GM21360 (cell line): ENCODE data around the gene XBP1.
"Not testable (repeated sequence)": the region's sequence is repeated elsewhere in the genome, so short reads cannot be mapped to it uniquely, and the experiment has no call there.

Experiments
- ATAC-seq: cut with Tn5 transposase; IDR thresholded peaks from one replicate; pipeline ENCODE4 v1.9.1; 2021; ENCODE audit warnings: mild to moderate bottlenecking, moderate library complexity; ENCODE audit not compliant: unreplicated experiment

Gene XBP1

DNA sequence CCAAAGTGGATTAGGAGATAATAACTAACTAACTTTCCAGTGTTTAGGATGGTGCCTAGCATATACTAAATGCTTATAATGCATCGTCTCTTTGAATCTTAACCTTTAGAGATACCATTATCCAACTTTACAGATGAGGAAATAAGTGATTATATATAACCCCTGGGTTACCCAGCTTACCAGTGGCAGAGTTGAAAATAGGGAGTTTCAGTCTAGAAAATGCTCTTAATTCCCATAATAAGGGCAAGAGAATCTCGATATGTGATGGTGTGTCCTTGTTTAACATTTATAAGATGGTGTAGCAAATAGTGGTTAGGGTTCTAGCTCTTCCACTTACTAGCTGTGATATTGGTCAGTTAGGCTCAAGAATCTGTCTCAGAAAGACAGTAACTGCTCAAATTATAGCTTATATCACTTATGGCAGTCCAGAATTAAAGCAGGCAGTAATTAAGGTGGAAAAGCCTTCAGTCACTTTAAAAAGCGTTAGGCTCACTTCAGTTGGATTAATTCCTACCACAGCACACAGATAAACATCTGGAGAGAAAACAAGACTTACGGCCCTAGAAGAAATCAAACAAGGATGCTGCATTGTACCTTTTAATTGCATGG lies 6.3 kb downstream of the XBP1 start:
- no peak for ATAC-seq

DNA sequence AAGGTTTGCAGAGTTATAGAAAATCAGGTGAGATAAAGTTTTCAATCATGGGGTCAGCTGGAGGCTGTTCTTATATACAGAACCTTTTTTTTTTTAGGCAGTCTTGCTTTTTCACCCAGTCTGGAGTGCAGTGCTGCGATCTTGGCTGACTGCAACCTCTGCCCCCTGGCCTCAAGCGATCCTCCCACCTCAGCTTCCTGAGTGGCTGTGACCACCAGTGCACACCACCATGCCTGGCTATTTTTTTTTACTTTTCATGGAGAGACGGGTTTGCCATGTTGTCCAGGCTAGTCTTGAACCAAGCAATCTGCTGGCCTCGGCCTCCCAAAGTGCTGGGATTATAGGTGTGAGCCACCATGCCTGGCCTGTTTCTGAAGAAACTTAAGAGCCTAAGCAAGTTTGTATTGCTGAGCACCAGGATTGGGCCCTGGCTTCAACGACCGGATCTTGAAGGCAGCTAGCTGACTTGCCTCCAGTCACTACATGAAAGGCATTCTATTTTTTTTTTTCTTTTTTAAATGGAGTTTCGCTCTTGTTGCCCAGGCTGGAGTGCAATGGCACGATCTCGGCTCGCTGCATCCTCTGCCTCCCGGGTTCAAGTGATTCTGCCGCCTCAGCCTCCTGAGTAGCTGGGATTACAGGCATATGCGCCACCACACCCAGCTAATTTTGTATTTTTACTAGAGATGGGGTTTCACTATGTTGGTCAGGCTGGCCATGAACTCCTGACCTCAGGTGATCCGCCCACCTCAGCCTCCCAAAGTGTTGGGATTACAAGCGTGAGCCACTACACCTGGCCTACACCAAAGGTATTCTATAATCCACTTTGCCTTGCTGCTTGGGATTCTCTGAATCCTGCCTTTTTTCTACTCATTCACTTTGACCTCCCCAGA lies 7.6 kb downstream of the XBP1 start:
- peak; percentile 37 for ATAC-seq

DNA sequence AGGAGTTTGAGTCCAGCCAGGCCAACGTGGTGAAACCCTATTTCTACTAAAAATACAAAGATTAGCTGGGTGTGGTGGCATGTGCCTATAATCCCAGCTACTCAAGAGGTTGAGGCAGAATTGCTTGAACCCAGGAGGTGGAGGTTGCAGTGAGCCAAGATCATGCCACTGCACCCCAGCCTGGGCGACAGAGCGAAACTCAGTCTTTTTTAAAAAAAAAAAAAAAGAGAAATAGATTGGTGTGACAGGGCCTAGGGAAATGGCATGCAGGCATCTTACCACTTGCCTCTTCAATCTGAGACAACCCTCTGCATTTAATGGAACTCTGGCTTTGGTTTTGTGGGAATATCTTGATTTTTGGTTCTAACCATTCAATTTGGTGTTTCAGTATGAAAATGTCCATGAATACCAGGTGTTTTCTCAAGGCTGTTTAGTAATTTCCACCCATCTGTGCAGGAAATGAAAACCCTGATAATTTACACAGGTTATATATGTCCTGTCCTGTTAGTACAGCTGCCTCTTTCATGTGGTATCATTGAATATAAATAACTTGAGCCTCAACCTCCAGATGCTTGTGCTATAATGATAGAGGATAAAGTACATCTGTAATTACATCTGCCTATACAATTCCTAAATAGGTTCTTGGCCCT lies 8.4 kb downstream of the XBP1 start:
- ATAC-seq, result peak; percentile 46

DNA sequence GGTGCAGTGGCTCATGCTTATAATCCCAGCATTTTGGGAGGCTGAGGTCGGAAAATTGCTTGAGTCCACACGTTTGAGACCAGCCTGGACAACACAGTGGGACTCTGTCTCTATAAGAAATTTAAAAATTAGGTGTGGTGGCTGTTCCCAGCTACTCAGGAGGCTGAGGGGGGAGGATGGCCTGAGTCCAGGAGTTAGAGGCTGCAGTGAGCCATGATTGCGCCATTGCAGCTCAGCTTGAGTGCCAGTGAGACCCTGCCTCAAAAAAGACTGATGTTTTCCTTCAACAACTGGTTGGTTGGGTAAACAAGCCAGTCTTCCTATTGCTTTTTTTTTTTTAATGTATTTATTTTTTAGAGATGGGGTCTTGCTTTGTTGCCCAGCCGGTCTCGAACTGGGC lies 9.2 kb downstream of the XBP1 start:
- ATAC-seq, result no peak

DNA sequence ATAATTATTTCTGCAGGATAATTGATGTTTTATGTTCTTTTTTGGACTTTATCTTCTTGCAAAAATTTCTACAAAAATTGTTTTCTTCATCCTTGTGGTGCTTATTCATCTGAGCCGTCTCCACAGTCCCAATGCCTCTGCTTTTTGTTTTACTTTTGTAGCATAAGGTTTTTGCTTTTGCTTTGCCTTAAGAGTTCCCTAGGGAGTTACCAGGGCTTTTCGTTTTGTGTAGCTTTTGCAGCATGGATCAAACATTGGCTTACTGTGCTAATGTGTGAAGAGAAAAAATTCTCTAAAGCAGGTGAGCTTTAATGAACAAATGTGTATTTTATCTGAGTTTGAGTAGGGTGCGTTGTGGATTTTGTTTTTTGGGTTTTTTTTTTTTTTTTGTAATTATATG lies 11.8 kb downstream of the XBP1 start:
- no peak for ATAC-seq

DNA sequence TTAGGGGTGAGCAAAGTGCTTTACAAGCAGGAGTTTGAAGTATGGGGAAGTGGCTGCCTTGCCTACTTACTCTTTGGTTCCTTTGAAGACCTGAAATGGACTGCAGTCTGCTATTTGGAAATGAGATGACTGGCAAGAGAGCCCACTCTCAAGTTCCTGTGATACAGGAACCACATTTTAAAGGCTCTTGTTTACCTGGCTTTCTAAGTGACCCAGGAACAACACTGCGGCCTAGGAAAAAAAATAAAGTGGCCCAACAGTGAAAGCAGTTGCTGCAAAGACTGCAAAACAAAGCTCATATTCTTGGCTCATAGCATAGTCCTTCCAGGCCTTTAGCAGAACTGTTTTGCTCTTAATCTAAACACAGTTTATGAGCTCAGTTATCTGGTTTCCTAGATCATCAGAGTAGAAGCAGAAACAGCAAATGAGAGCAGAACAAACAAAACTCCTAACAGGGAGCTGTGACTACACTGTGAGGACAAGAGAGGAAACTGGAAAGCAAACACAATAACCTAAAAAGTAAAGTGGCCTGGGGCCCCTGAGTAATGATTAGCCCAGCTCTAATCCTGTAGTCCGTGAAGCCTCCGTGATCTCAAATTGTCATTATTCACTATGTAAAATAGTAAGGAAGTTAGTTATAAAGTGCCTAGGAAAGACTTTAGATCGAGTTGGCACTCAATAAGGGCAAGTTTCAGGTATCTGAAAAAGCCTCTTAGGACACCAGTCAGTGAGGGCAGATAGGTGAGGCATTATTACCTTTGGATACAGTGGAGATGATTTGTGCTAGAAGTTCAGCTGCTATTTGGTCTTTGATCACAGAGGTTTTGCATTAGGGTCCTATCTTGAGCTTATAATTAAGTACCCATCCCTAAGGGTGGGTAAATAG lies 16.3 kb downstream of the XBP1 start:
- ATAC-seq, result no peak

DNA sequence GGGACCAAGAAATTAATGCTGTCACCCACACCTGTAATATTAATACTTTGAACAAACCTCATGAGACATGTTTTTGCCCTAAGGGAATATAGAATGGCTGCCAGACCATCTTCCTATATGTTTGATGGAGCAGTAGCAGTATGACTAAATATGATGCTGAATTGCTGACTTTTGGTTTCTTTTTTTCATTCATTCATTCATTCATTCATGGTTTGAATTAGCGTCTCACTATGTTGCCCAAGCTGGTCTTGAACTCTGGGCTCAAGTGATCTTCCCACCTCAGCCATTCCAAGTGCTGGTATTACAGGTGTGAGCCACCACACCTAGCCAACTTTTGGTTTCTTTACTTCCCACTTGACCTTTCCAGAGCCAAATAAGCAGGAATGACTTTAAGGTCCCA lies 20.1 kb downstream of the XBP1 start:
- no peak for ATAC-seq

DNA sequence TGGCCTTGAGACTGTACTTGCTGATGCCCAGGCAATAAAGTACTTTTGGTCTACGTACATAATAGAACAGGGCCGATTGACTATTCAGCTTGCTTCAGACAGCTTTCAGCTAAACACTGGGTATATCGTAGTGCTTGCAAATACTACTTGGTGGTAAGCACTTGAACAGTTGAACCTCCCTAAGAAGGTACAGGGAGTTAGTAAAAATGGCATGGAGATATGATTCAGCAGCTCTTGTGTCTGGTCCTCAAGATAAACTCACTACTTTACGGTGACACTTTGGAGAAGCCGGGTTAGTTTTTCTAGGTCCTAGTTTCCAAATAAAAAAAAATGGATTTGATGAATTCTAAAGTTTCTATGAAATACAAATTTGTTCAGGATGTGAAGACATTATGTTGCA lies 20.5 kb downstream of the XBP1 start:
- no peak for ATAC-seq

DNA sequence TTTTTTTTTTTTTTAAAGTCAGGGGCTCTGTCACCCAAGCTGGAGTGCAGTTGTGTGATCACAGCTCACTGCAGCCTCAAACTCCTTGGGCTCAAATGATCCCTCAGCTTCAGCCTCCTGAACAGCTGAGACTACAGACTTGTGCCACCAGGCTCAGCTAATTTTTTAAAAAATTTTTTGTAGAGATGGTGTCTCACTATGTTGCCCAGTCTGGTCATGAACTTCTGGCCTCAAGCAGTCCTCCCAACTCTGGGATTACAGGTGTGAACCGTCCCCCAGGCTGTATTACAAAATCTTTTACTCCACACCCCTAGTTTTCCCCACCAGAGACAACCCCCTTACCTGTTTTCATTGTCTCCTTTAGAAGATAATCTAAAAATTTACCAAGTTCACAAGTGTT lies 26.0 kb downstream of the XBP1 start:
- no peak for ATAC-seq

DNA sequence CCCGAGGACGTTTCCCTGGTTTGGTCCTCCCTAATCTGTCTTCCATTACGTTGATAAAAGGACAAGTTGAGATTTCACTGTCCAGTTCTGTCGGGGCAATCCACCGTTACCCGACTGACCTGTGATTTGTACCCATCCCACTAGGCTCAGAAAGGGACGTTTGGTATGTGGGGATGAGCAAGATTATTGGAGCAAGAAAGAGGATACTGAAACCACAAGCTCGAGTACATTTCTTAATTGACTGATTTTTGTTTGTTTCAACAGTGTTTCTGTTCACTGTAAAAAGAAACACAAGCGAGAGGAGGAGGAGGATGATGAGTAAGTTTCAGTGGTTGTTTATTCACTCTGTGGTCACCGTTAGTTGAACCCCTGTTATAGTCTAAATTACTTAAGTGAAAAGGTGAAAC lies 26.9 kb downstream of the XBP1 start:
- ATAC-seq, result peak; percentile 9

DNA sequence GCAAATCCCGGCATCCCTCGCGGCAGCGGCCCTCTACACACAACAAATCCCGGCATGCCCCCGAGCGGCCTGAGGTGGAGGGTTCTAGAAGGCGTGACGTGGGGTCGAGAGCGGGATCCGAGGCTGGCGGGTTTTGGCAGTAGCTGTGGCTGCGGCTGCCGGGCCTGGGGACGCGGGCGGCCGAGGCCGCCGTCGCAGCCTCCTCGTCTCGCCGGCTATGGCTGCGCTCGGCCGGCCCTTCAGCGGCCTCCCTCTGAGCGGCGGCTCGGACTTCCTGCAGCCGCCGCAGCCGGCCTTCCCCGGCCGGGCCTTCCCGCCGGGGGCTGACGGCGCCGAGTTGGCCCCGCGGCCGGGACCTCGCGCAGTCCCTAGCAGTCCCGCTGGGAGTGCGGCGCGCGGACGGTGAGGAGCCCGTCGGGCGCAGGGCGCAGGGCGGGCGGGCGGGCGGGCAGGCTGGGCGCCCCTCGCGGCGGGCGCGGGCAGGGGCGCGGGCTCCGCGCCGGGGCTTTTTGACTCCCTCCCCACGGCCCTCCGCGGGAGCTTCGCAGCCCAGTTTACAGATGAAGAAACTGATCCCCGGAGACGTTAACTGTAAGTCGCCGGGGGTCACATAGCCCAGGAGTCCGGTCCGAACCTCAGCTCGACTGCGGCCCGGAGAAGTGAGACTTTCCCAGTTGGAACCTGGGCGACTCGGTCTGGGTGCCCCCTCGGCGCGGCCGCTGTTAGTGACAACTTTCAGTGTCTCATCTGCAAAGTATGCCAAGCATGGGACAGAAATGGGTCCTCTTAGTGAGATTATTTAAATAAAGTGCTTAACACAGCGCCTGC lies 27.5 kb downstream of the XBP1 start, which contains the start of gene CCDC117:
Gene CCDC117 (plus strand): TSS at position 63 of the 828 bp plus-strand sequence. CDS start 155 bp downstream, at position 218.
- ATAC-seq, result peak; percentile 85

DNA sequence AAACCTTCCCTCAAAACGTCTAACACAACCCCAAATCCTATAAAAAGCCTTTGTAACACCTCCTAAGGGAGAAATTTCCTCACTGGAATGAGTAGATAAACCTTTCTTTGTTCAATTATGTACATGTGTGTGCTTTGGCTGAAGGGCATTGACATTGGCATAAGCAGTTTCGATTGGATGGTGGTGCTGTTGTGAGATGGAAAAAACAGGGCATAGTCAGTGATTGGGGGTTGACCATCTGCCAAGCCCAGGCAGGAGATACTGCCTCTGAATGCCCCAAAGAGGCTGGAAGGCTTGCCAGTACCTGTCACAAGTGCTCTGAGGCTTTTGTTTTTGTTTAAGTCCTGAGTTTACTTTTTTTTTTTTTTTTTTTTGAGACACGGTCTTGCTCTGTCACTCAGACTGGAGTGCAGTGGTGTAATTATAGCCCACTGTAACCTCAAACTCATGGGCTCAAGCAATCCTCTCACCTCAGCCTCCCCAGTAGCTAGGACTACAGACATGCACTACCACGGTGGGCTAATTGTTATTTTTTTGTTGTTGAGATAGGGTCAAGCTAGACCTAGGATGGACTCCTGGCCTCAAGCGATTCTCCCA lies 29.1 kb downstream of the XBP1 start:
- ATAC-seq, result no peak

DNA sequence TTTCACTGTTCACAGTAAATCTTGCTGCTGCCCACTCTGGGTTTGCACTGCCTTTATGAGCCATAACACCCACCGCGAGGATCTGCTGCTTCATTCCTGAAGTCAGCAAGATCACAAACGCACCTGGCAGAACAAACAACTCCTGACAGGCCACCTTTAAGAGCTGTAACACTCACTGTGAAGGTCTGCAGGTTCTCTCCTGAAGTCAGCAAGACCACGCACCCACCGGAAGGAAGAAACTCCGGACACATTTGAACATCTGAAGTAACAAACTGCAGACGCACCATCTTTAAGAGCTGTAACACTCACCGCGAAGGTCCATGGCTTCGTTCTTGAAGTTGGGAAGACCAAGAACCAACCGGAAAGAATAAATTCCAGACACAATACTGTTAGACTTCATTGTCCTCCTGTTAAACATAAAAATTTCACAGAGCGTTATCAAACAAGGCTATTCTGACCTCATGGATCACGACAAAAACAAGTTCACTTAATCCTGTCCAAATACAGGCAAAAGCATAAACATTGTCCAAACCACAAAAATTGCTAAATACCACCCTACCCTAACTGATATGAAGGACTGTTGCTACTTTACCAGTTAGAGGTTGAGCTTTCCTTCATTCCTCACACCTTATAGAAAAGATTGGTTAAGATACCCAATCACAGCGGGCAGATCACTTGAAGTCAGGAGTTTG lies 30.8 kb downstream of the XBP1 start:
- no peak for ATAC-seq

DNA sequence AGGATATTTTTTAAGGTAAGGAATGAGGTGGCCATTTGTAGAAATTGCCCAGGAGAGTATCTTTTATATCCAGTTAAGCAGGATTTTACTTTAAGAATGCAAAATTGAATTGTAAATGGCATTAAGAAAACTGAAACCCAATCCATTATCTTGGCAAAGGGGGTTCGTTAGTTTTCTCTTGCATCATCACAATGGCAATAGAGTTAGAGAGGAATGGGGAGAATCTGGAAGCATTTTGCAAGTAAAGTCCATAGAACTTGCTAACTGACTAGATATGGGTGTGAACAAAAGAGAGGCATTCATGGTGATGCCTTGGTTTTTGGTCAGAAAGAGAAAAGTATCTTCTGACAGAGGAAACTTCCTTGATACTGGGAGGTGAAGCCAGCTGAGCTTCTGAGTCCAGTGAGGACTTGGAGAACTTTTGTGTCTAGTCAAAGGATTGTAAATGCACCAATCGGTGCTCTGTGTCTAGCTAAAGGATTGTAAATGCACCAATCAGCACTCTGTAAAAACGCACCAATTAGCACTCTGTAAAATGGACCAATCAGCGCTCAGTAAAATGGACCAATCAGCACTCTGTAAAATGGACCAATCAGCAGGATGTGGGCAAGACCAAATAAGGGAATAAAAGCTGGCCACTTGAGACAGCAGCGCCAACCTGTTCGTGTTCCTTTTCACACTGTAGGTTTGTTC lies 31.5 kb downstream of the XBP1 start:
- ATAC-seq, result no peak

DNA sequence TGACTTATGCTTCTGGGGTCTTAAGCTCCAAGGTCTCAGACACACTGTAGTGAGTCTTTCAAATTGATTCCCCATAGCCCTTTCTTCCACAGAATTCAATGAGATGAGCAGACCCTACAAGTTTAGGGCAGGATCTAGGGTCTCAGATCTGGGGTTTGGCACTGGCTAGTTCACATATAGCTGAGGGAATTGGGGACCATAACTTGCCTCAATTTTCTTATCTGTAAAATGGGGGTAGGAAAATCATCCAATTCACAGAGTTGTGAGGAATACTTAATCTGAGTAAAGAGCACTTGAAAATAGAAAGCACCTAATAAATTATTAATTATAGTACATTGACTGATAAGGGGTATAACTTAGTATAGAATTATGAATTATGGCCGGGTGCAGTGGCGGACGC lies 33.7 kb downstream of the XBP1 start:
- ATAC-seq, result no peak

DNA sequence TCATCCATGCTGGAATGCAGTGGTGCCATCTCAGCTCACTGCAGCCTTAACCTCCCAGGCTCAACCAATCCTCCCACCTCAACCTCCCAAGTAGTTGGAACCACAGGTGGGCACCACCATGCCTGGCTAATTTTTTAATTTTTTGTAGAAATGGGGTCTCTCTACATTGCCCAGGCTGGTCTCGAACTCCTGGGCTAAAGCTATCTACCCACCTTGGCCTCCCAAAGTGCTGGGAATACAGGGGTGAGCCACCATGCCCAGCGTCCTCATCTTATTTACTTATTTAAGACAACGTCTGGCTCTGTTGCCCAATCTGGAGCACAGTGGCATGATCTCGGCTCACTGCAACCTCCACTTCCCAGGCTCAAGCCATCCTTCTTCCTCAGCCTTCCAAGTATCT lies 38.4 kb downstream of the XBP1 start:
- not testable (repeated sequence) for ATAC-seq

DNA sequence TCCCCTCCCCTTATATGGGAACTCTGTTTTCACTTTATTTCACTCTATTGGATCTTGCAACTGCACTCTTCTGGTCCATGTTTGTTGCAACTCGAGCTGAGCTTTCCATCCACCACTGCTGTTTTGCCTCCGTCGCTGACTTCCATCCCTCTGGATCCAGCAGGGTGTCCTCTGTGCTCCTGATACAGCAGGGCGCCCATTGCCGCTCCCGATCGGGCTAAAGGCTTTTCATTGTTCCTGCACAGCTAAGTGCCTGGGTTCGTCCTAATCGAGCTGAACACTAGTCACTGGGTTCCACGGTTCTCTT lies 39.0 kb downstream of the XBP1 start:
- ATAC-seq, result no peak

DNA sequence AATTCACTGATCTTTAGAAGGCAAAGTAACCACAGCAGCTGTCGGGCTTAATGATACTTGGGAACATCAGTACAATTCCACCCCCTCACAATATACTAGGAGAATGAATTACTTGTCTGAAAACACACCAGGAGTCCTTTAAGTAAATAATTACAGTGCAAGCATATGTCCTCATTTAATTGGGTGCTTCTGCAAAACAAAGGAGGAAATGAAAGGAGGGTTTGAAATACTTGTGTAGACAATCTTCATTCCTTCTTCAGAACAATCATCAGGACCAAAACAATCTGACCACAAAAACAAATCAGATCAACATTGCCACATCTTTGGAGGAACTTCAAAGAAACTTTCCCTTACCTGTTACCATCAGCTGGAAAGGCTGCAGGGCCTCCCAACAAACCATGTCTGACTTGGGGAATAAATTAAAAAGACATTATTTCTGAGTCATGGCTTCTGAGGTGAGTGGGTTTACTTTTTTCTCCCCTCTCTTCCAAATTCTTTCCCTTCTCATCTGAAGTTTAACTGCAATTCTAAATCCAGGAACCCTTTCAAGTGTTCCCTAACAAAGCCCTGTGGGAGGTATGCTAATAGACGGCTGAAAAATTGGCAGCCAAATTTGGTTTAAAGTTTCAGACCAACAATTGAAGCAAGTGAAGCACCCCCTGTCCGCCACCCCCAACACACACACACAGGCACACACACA lies 40.4 kb downstream of the XBP1 start:
- ATAC-seq, result no peak
